CD4-positive, alpha-beta memory T cell (primary cell): ENCODE data around the gene ANKMY1. TPM values are rescaled to one million over a fixed set of nuclear protein-coding genes. Genes with fewer than 3 reads are reported as not detected.

Experiments used
- CTCF ChIA-PET: fragments of 350-600 bp; sonication (Branson Sonifier 250); formaldehyde crosslinking; loops from one replicate; lab custom pipeline; 2021; ENCODE audit warnings: inconsistent platforms; ENCODE audit not compliant: partially characterized antibody; lab: Charles Lee
- POLR2A ChIA-PET: fragments of 350-600 bp; sonication (Branson Sonifier 250); formaldehyde crosslinking; loops from one replicate; lab custom pipeline; 2021; ENCODE audit not compliant: partially characterized antibody; lab: Charles Lee
- DNase-seq, 5 donors: peaks; one replicate each; pipeline versions ENCODE4 v3.0.0 to v3.0.0-alpha.2; 2020 to 2022; ENCODE audit warnings: mixed read lengths in 1 of 5
- H3K27ac ChIP-seq: one replicate; pipeline ENCODE4 v1.7.0; 2013; ENCODE audit warnings: low read depth, low read length
- H3K27me3 ChIP-seq: 2 replicates; pipeline ENCODE4 v1.7.0; 2013; ENCODE audit warnings: mild to moderate bottlenecking, low read length, moderate library complexity; ENCODE audit not compliant: insufficient read depth
- H3K36me3 ChIP-seq: 2 replicates; pipeline ENCODE4 v1.7.0; 2013; ENCODE audit warnings: mild to moderate bottlenecking, low read length, moderate library complexity; ENCODE audit not compliant: insufficient read depth
- H3K4me1 ChIP-seq: 2 replicates; pipeline ENCODE4 v1.7.0; 2013; ENCODE audit warnings: mild to moderate bottlenecking, low read length, moderate library complexity; ENCODE audit not compliant: insufficient read depth
- H3K4me3 ChIP-seq, 2 donors: one replicate each; pipeline ENCODE4 v1.7.0; 2013; ENCODE audit warnings: low read length in 2 of 2, mild to moderate bottlenecking in 1 of 2
- H3K9me3 ChIP-seq, 2 donors: one replicate each; pipeline ENCODE4 v1.7.0; 2013; ENCODE audit warnings: low read length in 2 of 2, control low read depth in 1 of 2; ENCODE audit not compliant: control insufficient read depth in 1 of 2
- H3K27ac Mint-ChIP-seq, 7 donors: one replicate each; pipeline ENCODE4 v1.8.0; 2020 to 2021; ENCODE audit warnings: mixed read lengths in 7 of 7, mild to moderate bottlenecking in 6 of 7, inconsistent platforms in 3 of 7, moderate library complexity in 3 of 7
- H3K27me3 Mint-ChIP-seq, 2 donors: one replicate each; pipeline ENCODE4 v1.8.0; 2020 to 2021; ENCODE audit warnings: mixed read lengths in 2 of 2
- H3K36me3 Mint-ChIP-seq, 2 donors: one replicate each; pipeline ENCODE4 v1.8.0; 2020 to 2021; ENCODE audit warnings: mixed read lengths in 2 of 2, inconsistent platforms in 1 of 2, mild to moderate bottlenecking in 1 of 2
- H3K4me1 Mint-ChIP-seq, 4 donors: one replicate each; pipeline ENCODE4 v1.8.0; 2020 to 2021; ENCODE audit warnings: mixed read lengths in 4 of 4, mild to moderate bottlenecking in 1 of 4
- H3K4me3 Mint-ChIP-seq, 8 donors: one replicate each; pipeline ENCODE4 v1.8.0; 2020 to 2021; ENCODE audit warnings: mixed read lengths in 8 of 8, mild to moderate bottlenecking in 7 of 8, moderate library complexity in 6 of 8, inconsistent platforms in 3 of 8
- H3K9me3 Mint-ChIP-seq, 8 donors: one replicate each; pipeline ENCODE4 v1.8.0; 2020 to 2021; ENCODE audit warnings: mixed read lengths in 8 of 8, mild to moderate bottlenecking in 5 of 8, inconsistent platforms in 3 of 8, moderate library complexity in 1 of 8
- intact Hi-C: fragments of 100-400 bp; cut with micrococcal nuclease; formaldehyde crosslinking; loops from one replicate; pipeline ENCODE4 v1.15.1; 2023
- polyA plus RNA-seq, 2 donors: library from polyadenylated mRNA; unstranded; fragments of 300-500 nt; fragmentation: Illumina TruSeq; gene quantifications; one replicate each; pipeline ENCODE4 v1.2.3, GENCODE V29; 2021
- total RNA-seq, 2 experiments: library from RNA; stranded (reverse); gene quantifications; one replicate each; pipeline ENCODE4 v1.2.3, GENCODE V29; 2021

The ANKMY1 gene
- total and polyA plus RNA-seq, 4 experiments from 2014 or later: 9.4 to 84.8 (median 43.3) TPM

GRCh38 chr2:240455647-240456446 is 101.9 kb downstream of the ANKMY1 start:
- Histone ChIP-seq H3K4me1 (peaks cover 11% of the 10 kb centered on the region), H3K9me3 (no peaks in the 10 kb centered on the region), H3K36me3 (no peaks in the 10 kb centered on the region), H3K27me3 (peaks cover 18% of the 10 kb centered on the region), H3K4me3 (no peak overlapping the region), H3K27ac (no peak overlapping the region)
- no peak overlapping the region for H3K4me3 Mint-ChIP-seq
- intact Hi-C loops: no loop called here
- no peak overlapping the region for H3K27ac Mint-ChIP-seq
- DNase-seq: peak in 1 of 5 donors; percentile 33
- H3K4me1 Mint-ChIP-seq: peaks cover 4 to 18% (median 8%) of the 10 kb centered on the region in 4 donors
- H3K27me3 Mint-ChIP-seq: peaks cover 14 to 19% of the 10 kb centered on the region in 2 donors
- CTCF ChIA-PET: no interaction called here
- H3K9me3 Mint-ChIP-seq: peaks cover 0 to 1% (median 0%) of the 10 kb centered on the region in 8 donors
- POLR2A ChIA-PET: no interaction called here
- H3K36me3 Mint-ChIP-seq: no peaks in the 10 kb centered on the region

- Histone ChIP-seq H3K9me3 (no peaks in the 10 kb centered on the region), H3K4me3 (no peak overlapping the region), H3K36me3 (no peaks in the 10 kb centered on the region), H3K27me3 (peaks cover 18% of the 10 kb centered on the region), H3K4me1 (peaks cover 11% of the 10 kb centered on the region), H3K27ac (no peak overlapping the region)
- Mint-ChIP-seq H3K27me3 (peaks cover 15 to 24% of the 10 kb centered on the region in 2 donors), H3K36me3 (no peaks in the 10 kb centered on the region), H3K4me3 (no peak overlapping the region), H3K4me1 (peaks cover 4 to 18% (median 8%) of the 10 kb centered on the region in 4 donors), H3K9me3 (peaks cover 0 to 1% (median 0%) of the 10 kb centered on the region in 8 donors), H3K27ac (no peak overlapping the region)
- intact Hi-C loops: no loop called here
- DNase-seq: peak in 1 of 5 donors; percentile 2
- CTCF ChIA-PET: interaction anchor here (1.0 kb wide), 1 partner anchor 59 kb away, joined by 3 read pairs; no protein-coding TSS in a partner anchor
- POLR2A ChIA-PET: no interaction called here
Measured at GRCh38 chr2:240455272-240455646, 102.5 kb downstream of the ANKMY1 start.

- CTCF ChIA-PET: interaction anchor here (1.0 kb wide), 1 partner anchor 60 kb away, joined by 3 read pairs; no protein-coding TSS in a partner anchor
- peaks cover 0 to 1% (median 0%) of the 10 kb centered on the region in 8 donors for H3K9me3 Mint-ChIP-seq
- H3K4me3 Mint-ChIP-seq: peak overlapping the region; percentile 67 to 86 (median 80)
- peak in 1 of 5 donors; percentile 31 for DNase-seq
- POLR2A ChIA-PET: no interaction called here
- peaks cover 19 to 31% of the 10 kb centered on the region in 2 donors for H3K27me3 Mint-ChIP-seq
- Histone ChIP-seq H3K27me3 (peaks cover 18% of the 10 kb centered on the region), H3K4me3 (no peak overlapping the region), H3K9me3 (no peaks in the 10 kb centered on the region), H3K36me3 (no peaks in the 10 kb centered on the region), H3K27ac (no peak overlapping the region), H3K4me1 (peaks cover 11% of the 10 kb centered on the region)
- peak overlapping the region in 3 of 7 donors; percentile 46 to 64 (median 55) for H3K27ac Mint-ChIP-seq
- H3K4me1 Mint-ChIP-seq: peaks cover 4 to 18% (median 10%) of the 10 kb centered on the region in 4 donors
- intact Hi-C loops: no loop called here
- no peaks in the 10 kb centered on the region for H3K36me3 Mint-ChIP-seq
Measured at GRCh38 chr2:240454106-240454901, 103.5 kb downstream of the ANKMY1 start.

GRCh38 chr2:240453461-240454105 is 104.2 kb downstream of the ANKMY1 start:
- Mint-ChIP-seq H3K4me1 (peaks cover 4 to 18% (median 10%) of the 10 kb centered on the region in 4 donors), H3K4me3 (peak overlapping the region; percentile 67 to 86 (median 80)), H3K36me3 (no peaks in the 10 kb centered on the region), H3K27ac (peak overlapping the region in 2 of 7 donors; percentile 55 to 64), H3K9me3 (peaks cover 0 to 1% (median 0%) of the 10 kb centered on the region in 8 donors), H3K27me3 (peaks cover 19 to 31% of the 10 kb centered on the region in 2 donors)
- H3K4me3 ChIP-seq: no peak overlapping the region
- no peak overlapping the region for H3K27ac ChIP-seq
- DNase-seq: no peak
- ChIA-PET CTCF (no interaction called here), POLR2A (no interaction called here)
- peaks cover 18% of the 10 kb centered on the region for H3K27me3 ChIP-seq
- peaks cover 11% of the 10 kb centered on the region for H3K4me1 ChIP-seq
- intact Hi-C loops: no loop called here
- no peaks in the 10 kb centered on the region for H3K9me3 ChIP-seq
- no peaks in the 10 kb centered on the region for H3K36me3 ChIP-seq

- H3K27me3 ChIP-seq: peaks cover 18% of the 10 kb centered on the region
- Mint-ChIP-seq H3K4me3 (peak overlapping the region in 7 of 8 donors; percentile 26 to 73 (median 52)), H3K4me1 (peaks cover 4 to 18% (median 10%) of the 10 kb centered on the region in 4 donors), H3K36me3 (no peaks in the 10 kb centered on the region), H3K27ac (no peak overlapping the region), H3K27me3 (peaks cover 19 to 31% of the 10 kb centered on the region in 2 donors), H3K9me3 (peaks cover 0 to 1% (median 0%) of the 10 kb centered on the region in 8 donors)
- POLR2A ChIA-PET: no interaction called here
- no peak overlapping the region for H3K27ac ChIP-seq
- CTCF ChIA-PET: no interaction called here
- peaks cover 11% of the 10 kb centered on the region for H3K4me1 ChIP-seq
- H3K9me3 ChIP-seq: no peaks in the 10 kb centered on the region
- no peaks in the 10 kb centered on the region for H3K36me3 ChIP-seq
- no peak overlapping the region for H3K4me3 ChIP-seq
- intact Hi-C loops: no loop called here
- peak in 1 of 5 donors; percentile 25 for DNase-seq
Measured at GRCh38 chr2:240452462-240453256, 105.1 kb downstream of the ANKMY1 start.

GRCh38 chr2:240451791-240452461 is 105.9 kb downstream of the ANKMY1 start:
- H3K27ac Mint-ChIP-seq: peak overlapping the region in 1 of 7 donors; percentile 19
- peaks cover 18% of the 10 kb centered on the region for H3K27me3 ChIP-seq

More at GRCh38 chr2:240451791-240452461, 105.9 kb downstream of the ANKMY1 start:
- no peaks in the 10 kb centered on the region for H3K36me3 ChIP-seq
- peaks cover 11% of the 10 kb centered on the region for H3K4me1 ChIP-seq
- intact Hi-C loops: no loop called here
- H3K27me3 Mint-ChIP-seq: peaks cover 19 to 31% of the 10 kb centered on the region in 2 donors
- ChIA-PET CTCF (no interaction called here), POLR2A (no interaction called here)
- H3K4me1 Mint-ChIP-seq: peaks cover 4 to 18% (median 10%) of the 10 kb centered on the region in 4 donors
- no peaks in the 10 kb centered on the region for H3K36me3 Mint-ChIP-seq
- H3K9me3 Mint-ChIP-seq: peaks cover 0 to 1% (median 0%) of the 10 kb centered on the region in 8 donors
- H3K27ac ChIP-seq: no peak overlapping the region
- H3K4me3 Mint-ChIP-seq: peak overlapping the region; percentile 35 to 82 (median 64)
- H3K9me3 ChIP-seq: no peaks in the 10 kb centered on the region
- H3K4me3 ChIP-seq: no peak overlapping the region
- peak in 1 of 5 donors; percentile 36 for DNase-seq
